Spleen (tissue), 11 donors: Measurements from ENCODE around the gene USP49. TPM values are rescaled to one million over a fixed set of nuclear protein-coding genes. Genes with fewer than 3 reads are reported as not detected.

ENCODE experiments used
- DNase-seq: peaks from one replicate; pipeline ENCODE4 v3.0.0-alpha.2; 2020
- H3K27ac ChIP-seq, 8 donors: fragments of 200-600 bp; sonication (generic) in 7 of 8; 1 replicate in 4 of 8; 2 replicates in 4 of 8; pipeline versions ENCODE4 v1.5.0 to v1.8.0; 2016 to 2021; ENCODE audit warnings: inconsistent platforms in 4 of 8, mild to moderate bottlenecking in 4 of 8, moderate library complexity in 1 of 8
- H3K27me3 ChIP-seq, 7 donors: fragments of 200-600 bp; sonication (generic) in 6 of 7; replicated peaks in 1 of 7; 1 replicate in 4 of 7; 2 replicates in 3 of 7; pipeline versions ENCODE4 v1.5.0 to v1.8.0; 2016 to 2021; ENCODE audit warnings: inconsistent platforms in 3 of 7, mild to moderate bottlenecking in 1 of 7
- H3K36me3 ChIP-seq, 6 donors: fragments of 200-600 bp; sonication (generic) in 5 of 6; 1 replicate in 4 of 6; 2 replicates in 2 of 6; pipeline versions ENCODE4 v1.5.0 to v1.8.0; 2016 to 2021; ENCODE audit warnings: inconsistent platforms in 2 of 6
- H3K4me1 ChIP-seq, 6 donors: fragments of 200-600 bp; sonication (generic) in 5 of 6; 1 replicate in 3 of 6; 2 replicates in 3 of 6; pipeline versions ENCODE4 v1.5.0 to v1.8.0; 2016 to 2021; ENCODE audit warnings: inconsistent platforms in 3 of 6
- H3K4me3 ChIP-seq, 8 donors: fragments of 200-600 bp; sonication (generic) in 7 of 8; 1 replicate in 4 of 8; 2 replicates in 4 of 8; pipeline versions ENCODE4 v1.5.0 to v1.8.0; 2016 to 2021; ENCODE audit warnings: inconsistent platforms in 4 of 8, mild to moderate bottlenecking in 4 of 8, moderate library complexity in 2 of 8
- H3K9me3 ChIP-seq, 8 donors: fragments of 200-600 bp; sonication (generic) in 7 of 8; 1 replicate in 4 of 8; 2 replicates in 4 of 8; pipeline versions ENCODE4 v1.5.0 to v1.8.0; 2016 to 2021; ENCODE audit warnings: inconsistent platforms in 4 of 8
- CTCF ChIP-seq, 11 experiments: fragments of 200-600 bp in 7 of 11; fragments of 450-650 bp in 4 of 11; sonication (generic) in 4 of 11; IDR thresholded peaks in 8 of 11; conservative IDR thresholded peaks in 3 of 11; 1 replicate in 7 of 11; 2 replicates in 4 of 11; pipeline versions ENCODE4 v1.4.0 to v1.8.0; 2016 to 2021; ENCODE audit warnings: antibody characterized with exemption in 11 of 11, inconsistent platforms in 4 of 11, mild to moderate bottlenecking in 1 of 11
- POLR2A ChIP-seq, 3 donors: fragments of 450-650 bp; IDR thresholded peaks; one replicate each; pipeline ENCODE4 v1.5.1; 2017; ENCODE audit warnings: antibody characterized with exemption in 3 of 3, mild to moderate bottlenecking in 1 of 3
- POLR2AphosphoS5 ChIP-seq, 3 donors: sonication (generic); formaldehyde crosslinking; IDR thresholded peaks; one replicate each; pipeline ENCODE4 v1.5.1; 2017; ENCODE audit warnings: antibody characterized with exemption in 3 of 3
- WGBS, 5 donors: extraction: QIAGEN DNeasy Blood & Tissue Kit in 3 of 5; methylation state at CpG; one replicate each; pipeline versions ENCODE4 v1.1.5 to v1.1.7; 2013 to 2018; 5-methylcytosine and 5-hydroxymethylcytosine counted together
- intact Hi-C: fragments of 100-400 bp; cut with DNase I; formaldehyde crosslinking; loops from one replicate; pipeline ENCODE4 v1.15.0; 2023; ENCODE audit warnings: low total_unique reads
- polyA plus RNA-seq, 3 donors: library from polyadenylated mRNA; stranded (reverse); fragments of 200-250 nt; gene quantifications; one replicate each; pipeline ENCODE4 v1.2.1, GENCODE V29; 2013
- total RNA-seq, 7 donors: library from RNA; depleted of rRNA in 3 of 7; stranded (reverse); fragments of >200 nt in 3 of 7; fragmentation: NEBNext Ultra II Directional in 4 of 7; extraction: Animal tissue kit (Norgen Biotek cat#: 25700) in 4 of 7; gene quantifications; one replicate each; pipeline versions ENCODE4 v1.1.0 to v1.2.1, GENCODE V29; 2016 to 2021
- donor health status: healthy with polysubstance abuse.
- donor health status: DM: no; HTN: no; CAD: no; lungs with moderate emphysema.
- donor health status: DM: no; HTN: no; CAD: no.
- donor health status: Bipolar disorder and iron deficiency.
- donor health status: healthy.
- donor health status: DM: no; HTN: no; CAD: no.
- donor health status: DM: yes; HTN: yes; CAD: no.

The USP49 gene
- total and polyA plus RNA-seq, 10 donors, result 0.35 to 6.8 (median 4.2) TPM

GRCh38 chr6:41789390-41789724, 105.8 kb downstream of the USP49 start:
- H3K9me3 ChIP-seq, result no peaks in the 10 kb centered on the region
- no peak for TF ChIP-seq CTCF (IDR thresholded peaks at IDR 0.05 in 8 of 11, conservative IDR thresholded peaks at IDR 0.05 in 3 of 11)
- no peak for TF ChIP-seq POLR2A (IDR thresholded peaks at IDR 0.05)
- no peak for TF ChIP-seq POLR2AphosphoS5 (IDR thresholded peaks at IDR 0.05)
- peak overlapping the region in 1 of 8 donors; percentile 9 for H3K27ac ChIP-seq
- no peak overlapping the region for H3K4me3 ChIP-seq
- peaks cover 0 to 70% (median 42%) of the 10 kb centered on the region in 6 donors for H3K36me3 ChIP-seq
- 73 to 83% (median 76%) methylated on average over 3 of the region's 3 CpGs for WGBS, 5 donors
- H3K27me3 ChIP-seq, result no peaks in the 10 kb centered on the region
- intact Hi-C loops, result no loop called here
- DNase-seq, result no peak
- peaks cover 25 to 55% (median 43%) of the 10 kb centered on the region in 6 donors for H3K4me1 ChIP-seq

- intact Hi-C loops, result no loop called here
- Histone ChIP-seq H3K9me3 (no peaks in the 10 kb centered on the region), H3K4me3 (peak within 1 kb of the TSS; percentile 79 to 93 (median 90)), H3K27ac (peak within 1 kb of the TSS; percentile 89 to 98 (median 94)), H3K36me3 (peaks cover 0 to 59% (median 33%) of the 10 kb centered on the region in 6 donors), H3K27me3 (no peaks in the 10 kb centered on the region), H3K4me1 (peaks cover 26 to 74% (median 52%) of the 10 kb centered on the region in 6 donors)
- TF ChIP-seq POLR2A (IDR thresholded peaks at IDR 0.05), result peak; percentile 22 to 68 (median 44)
- peak; percentile 93 to 99 (median 98) for TF ChIP-seq CTCF (IDR thresholded peaks at IDR 0.05 in 8 of 11, conservative IDR thresholded peaks at IDR 0.05 in 3 of 11)
- peak; percentile 96 to 99 (median 98) for TF ChIP-seq POLR2AphosphoS5 (IDR thresholded peaks at IDR 0.05)
- peak; percentile 99 for DNase-seq
- WGBS, 5 donors, result 0 to 1% (median 0%) methylated on average over 42 to 55 of the region's 55 CpGs
Observed at GRCh38 chr6:41787219-41787917, 107.8 kb downstream of the USP49 start, which contains the start of gene TOMM6. TSS of gene TOMM6 (plus strand) at chr6:41787694. CDS start at chr6:41787698, 4 bp downstream.

- Histone ChIP-seq H3K36me3 (peaks cover 0 to 51% (median 27%) of the 10 kb centered on the region in 6 donors), H3K9me3 (no peaks in the 10 kb centered on the region), H3K4me1 (peaks cover 26 to 77% (median 53%) of the 10 kb centered on the region in 6 donors), H3K27ac (peak overlapping the region; percentile 89 to 98 (median 94)), H3K4me3 (peak overlapping the region; percentile 79 to 93 (median 90)), H3K27me3 (no peaks in the 10 kb centered on the region)
- DNase-seq, result peak; percentile 99
- WGBS, 5 donors, result 0 to 4% (median 1%) methylated on average over 9 to 58 of the region's 58 CpGs
- intact Hi-C loops, result no loop called here
- no peak for TF ChIP-seq POLR2A (IDR thresholded peaks at IDR 0.05)
- TF ChIP-seq CTCF (IDR thresholded peaks at IDR 0.05 in 8 of 11, conservative IDR thresholded peaks at IDR 0.05 in 3 of 11), result peak; percentile 65 to 98 (median 93)
- peak; percentile 67 to 84 (median 78) for TF ChIP-seq POLR2AphosphoS5 (IDR thresholded peaks at IDR 0.05)
Observed at GRCh38 chr6:41786451-41787218, 108.5 kb downstream of the USP49 start.
